ENCODE data around the gene TMEM26.
"Not testable (repeated sequence)": the region's sequence is repeated elsewhere in the genome, so short reads cannot be mapped to it uniquely, and the experiment has no call there.

Gene TMEM26

DNA sequence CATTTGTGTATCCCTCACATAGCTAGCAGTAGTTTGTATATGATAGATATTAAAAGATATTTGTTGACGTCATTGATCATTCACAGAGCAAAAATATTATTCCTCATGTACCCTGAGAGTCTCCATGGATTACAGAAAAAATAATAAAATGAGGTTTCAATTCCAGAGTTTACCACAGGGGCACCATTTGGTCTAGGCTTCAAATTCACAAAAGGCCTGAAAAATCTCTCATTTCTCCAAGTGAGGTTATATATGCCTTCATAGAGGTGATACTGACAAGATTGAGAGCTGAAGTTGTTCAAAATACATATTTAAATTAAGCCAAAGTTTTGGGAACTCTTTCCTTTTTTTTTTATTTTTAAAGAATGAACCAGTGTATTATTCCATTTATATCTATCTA, 52.7 kb downstream of the TMEM26 start:
- DNase-seq (ENCODE audit: low spot score) (no peak), FAIRE-seq (no peak)

DNA sequence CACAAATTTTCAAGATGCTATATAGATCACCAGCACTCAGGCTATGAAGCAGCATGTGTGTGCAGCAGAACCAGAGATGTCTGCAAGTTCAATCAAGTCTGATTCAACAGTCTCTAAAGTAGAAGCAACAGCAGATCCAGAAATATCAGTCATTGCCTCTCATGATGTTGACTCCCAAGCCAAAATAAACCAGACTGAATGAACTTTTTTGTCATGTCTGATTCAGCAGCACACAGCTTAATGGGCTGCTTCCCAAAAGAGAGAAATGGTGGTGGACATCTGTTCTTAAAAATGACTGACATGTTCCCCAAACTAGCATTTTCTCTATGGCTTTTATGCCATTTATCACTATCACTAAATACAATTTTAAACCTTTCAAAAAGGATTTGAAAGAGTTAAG, 53.8 kb downstream of the TMEM26 start:
- DNase-seq (ENCODE audit: low spot score) (no peak), FAIRE-seq (no peak)

DNA sequence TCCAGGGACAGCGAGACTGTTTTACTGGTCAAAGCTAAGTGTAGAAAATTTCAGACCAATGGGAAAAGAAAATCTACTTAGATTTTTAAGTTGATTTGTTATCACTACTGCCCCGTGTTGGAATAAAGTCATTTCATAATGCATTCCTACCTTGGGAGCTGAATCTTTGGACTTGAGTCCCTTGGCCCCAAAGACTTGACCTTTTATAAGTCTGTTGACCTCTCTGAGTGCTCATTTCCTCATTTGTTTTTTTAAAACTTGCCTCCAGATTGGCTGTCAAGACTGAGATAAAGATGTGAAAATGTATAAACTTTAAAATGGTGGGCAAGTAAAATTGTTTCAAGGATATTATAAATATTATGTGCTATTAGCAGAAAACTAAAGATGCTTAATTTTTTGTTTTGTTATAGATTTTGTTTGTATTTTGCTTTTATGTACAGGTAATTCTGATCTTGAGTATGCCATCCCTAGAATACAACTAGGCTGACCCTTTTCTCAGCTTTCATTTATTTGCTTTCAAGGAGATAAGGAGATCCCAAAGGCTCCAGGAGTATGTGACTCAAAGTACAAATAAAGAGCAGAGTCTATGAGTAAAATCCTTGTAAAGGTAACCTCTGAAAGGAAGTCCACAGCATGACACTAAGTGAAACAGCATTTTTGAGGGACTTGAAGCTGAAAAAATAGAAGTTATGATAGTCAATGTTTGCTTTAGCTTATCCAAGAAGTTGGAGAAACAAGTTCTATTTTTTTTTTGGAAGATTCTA, 54.6 kb downstream of the TMEM26 start:
- DNase-seq (ENCODE audit: low spot score): no peak
- FAIRE-seq: no peak

DNA sequence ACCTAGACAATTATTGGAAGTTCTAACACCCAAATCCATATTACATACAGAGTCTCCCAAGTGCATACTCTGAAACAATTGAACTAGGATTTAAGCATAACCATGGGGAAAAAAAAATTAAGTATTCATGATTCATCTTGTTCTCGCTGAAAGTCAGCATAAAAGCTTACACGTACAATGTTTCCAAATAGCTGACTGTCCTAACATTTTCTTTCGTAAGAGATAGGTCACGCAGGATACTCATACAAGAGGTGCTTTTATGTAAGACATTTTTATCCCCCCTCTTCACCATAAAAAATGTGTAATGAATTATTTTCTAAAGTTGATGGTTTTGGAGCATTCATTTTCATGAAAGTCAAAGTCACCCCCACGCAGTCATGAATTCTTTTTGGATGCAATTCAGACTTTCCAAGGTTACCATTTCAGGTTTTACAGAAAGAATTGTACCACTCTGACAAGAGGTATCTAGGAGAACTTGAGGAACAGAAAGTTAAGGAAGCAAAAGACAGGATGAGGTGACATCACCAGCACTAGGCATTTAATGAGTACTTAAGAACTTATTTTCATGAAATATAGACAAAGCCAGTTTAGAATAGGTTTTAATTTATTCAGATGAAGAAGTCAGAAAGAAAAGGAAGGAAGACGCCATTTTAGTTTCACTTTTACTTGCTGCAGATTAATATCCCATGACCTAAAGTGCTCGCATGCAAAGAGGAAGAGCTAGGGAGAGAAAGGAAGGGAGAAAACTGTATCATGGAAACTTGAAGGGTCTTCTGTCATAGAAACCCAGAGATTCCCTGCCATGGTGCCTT, 55.8 kb downstream of the TMEM26 start:
- DNase-seq (ENCODE audit: low spot score): no peak
- no peak for FAIRE-seq

DNA sequence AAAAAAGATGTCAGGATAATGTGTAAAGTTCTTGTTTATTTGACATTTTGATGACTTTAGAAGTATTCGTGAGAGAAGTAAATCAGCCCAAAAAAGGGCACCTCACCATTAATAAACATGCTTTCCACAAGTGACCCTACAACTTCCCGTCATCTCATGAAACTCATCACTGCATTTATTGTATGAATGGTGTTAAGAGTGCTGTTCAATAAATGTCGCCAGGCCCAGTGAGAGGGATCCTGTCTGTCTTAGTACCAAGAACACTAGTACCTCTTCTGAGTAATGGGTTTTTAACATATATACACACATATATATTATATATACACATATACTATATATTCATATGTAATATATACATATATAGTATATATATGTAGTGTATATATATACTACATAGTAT, 61.9 kb downstream of the TMEM26 start:
- no peak for FAIRE-seq
- DNase-seq (ENCODE audit: low spot score): no peak

DNA sequence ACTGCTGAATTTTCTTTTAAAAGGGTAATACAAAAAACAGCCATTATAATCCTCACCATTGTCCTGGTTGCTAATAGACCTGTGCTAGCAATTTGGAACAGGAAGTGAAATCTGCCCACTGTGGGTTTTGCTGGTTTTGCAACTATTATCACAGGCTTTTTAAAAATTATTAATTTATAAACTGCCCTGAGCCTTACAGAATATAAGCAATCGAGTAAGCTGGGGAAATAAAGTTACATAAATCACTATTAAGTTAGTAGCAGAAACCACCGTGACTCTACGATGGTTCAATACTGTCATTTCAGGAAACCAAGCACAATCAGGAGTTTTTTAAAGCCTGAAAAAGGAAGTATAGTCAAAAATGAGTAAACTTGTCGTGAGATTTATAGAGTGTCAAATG, 62.3 kb downstream of the TMEM26 start:
- DNase-seq (ENCODE audit: low spot score) (no peak), FAIRE-seq (no peak)

DNA sequence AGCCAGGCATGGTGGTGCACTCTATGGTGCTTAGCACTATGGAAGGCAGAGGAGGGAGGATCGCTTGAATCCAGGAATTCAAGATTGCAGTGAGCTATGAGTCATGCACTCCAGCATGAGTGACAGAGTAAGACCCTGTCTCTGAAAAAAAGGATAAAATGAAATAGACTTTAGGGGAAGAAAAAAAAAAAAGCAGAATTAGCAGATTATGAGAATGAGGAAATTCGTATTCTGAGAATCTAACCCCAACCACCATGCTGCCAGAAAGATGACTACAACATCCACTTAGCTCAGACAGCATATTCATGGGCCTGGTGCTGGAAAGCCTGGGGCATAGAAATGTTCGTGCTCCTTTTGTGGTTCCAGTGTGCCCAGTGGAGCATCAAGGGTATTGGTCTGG, 63.3 kb downstream of the TMEM26 start:
- FAIRE-seq (no peak), DNase-seq (ENCODE audit: low spot score) (no peak)

DNA sequence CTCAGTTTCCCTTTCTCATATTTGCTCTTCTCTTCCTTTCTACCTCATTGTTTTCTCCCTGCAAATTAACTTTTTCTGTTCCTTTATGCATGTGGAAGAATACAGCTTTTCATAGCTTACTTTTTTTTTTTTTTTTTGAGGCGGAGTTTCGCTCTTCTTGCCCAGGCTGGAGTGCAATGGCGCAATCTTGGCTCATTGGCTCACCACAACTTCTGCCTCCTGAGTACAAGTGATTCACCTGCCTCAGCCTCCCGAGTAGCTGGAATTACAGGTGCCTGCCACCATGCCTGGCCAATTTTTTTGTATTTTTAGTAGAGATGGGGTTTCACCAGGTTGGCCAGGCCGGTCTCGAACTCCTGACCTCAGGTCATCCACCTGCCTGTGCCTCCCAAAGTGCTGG, 64.2 kb downstream of the TMEM26 start:
- not testable (repeated sequence) for DNase-seq (ENCODE audit: low spot score); FAIRE-seq

DNA sequence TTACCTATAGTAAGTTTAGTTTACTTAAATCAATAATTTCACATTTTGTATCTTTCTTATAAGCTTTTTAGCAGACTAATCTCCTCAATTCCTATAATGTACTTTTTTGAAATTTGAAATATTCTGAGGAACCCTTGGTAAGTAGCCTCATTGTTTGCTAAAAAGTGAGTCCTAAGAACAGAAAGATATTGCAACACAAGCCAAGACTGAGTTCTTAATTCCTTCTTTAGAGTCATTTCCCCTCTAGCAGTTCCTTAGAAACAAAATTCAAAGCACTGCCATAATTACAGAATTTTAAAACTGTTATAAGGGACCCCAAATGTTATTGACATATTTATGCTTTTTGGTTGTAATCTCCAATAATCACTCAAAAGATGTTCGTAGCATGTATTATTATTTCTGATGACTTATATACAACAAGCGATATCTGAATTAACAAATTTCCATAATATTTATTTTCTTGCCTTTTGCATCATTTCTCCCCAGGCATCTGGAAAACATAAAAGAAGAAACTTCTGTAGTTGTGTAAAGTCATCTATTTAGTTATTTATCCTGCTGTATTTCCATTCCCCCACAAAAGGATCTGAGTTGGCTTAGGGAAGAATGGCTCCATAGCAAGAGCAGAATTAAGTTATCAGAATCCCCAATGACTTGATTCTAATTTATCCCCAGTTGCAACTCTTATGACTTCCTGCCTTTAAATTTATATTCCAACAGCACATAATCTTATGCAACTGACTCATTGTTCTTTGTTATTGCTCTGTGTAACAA, 67.8 kb downstream of the TMEM26 start:
- FAIRE-seq (no peak), DNase-seq (ENCODE audit: low spot score) (no peak)

DNA sequence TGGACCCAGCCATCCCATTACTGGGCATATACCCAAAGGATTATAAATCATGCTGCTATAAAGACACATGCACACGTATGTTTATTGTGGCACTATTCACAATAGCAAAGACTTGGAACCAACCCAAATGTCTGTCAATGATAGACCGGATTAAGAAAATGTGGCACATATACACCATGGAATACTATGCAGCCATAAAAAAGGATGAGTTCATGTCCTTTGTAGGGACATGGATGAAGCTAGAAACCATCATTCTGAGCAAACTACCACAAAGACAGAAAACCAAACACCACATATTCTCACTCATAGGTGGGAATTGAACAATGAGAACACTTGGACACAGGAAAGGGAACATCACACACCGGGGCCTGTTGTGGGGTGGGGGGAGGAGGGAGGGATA, 72.0 kb downstream of the TMEM26 start:
- DNase-seq (ENCODE audit: low spot score): not testable (repeated sequence)

DNA sequence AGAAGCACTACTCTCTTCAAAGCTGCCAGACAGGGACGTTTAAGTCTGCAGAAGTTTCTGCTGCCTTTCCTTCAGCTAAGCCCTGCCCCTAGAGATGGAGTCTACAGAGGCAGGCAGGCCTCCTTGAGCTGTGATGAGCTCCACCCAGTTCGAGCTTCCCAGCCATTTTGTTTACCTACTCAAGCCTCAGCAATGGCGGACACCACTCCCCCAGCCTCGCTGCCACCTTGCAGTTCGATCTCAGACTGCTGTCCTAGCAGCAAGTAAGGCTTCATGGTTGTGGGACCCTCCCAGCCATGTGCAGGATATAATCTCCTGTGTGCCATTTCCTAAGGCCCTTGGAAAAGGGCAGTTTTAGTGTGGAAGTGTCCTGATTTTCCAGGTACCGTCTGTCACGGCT, 74.3 kb downstream of the TMEM26 start:
- FAIRE-seq: no peak

More for the DNA sequence above, 72.0 kb downstream of the TMEM26 start:
- not testable (repeated sequence) for FAIRE-seq

DNA sequence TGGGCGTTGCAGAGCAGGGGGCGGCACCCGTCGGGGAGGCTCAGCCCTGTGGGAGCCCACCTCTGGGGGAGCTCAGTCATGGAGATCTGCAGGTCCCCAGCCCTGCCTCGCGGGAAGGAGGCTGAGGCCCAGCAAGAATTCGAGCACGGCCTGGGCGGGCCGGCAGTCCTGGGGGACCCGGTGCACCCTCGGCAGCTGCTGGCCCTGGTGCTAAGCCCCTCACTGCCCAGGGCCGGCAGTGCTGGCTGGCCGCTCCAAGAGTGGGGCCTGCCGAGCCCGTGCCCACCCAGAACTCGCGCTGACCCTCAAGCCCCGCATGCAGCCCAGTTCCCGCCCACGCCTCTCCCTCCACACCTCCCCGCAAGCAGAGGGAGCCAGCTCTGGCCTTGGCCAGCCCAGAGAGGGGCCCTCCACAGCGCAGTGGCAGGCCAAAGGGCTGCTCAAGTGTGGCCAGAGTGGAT, 76.2 kb downstream of the TMEM26 start:
- FAIRE-seq: no peak
- no peak for DNase-seq (ENCODE audit: low spot score)

More for the DNA sequence above, 74.3 kb downstream of the TMEM26 start:
- DNase-seq (ENCODE audit: low spot score): no peak

DNA sequence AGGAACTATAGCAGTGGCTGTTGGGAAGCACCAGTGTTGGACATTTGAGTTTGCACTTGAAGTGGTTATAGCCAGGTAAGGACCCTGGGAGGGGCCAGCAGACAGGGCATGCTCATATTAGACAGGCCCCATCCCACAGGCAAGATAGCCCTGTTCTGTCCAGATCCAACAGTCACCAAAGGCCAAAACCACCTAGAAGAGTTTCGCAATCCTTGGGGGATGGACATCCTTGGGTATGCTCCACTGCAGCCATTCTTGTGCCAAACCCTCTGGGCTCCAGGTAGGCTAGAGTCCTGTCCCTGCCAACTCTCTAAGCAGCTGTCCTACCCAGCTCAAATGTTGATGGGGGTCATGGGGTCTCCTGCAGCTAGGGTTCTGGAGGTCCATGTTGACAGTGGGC, 76.8 kb downstream of the TMEM26 start:
- no peak for DNase-seq (ENCODE audit: low spot score)
- FAIRE-seq: no peak

DNA sequence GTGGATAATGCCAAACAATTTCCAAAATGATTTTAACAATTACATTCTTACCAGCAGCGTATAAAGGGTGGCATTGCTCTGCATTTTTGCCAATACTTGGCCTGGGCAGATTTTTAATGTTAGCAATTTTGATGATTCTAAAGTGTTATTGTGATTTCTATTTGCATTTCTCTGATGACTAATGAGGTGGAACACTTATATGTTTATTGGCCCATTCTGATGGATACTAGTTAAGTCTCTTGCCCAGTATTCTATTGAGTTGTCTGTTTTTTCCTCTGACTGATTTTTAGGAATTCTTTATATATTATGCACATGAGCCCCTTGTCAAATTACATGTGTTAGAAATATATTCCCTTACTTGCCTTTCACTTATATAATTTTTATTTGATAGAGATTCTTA, 86.8 kb downstream of the TMEM26 start:
- DNase-seq (ENCODE audit: low spot score): no peak
- FAIRE-seq: no peak

DNA sequence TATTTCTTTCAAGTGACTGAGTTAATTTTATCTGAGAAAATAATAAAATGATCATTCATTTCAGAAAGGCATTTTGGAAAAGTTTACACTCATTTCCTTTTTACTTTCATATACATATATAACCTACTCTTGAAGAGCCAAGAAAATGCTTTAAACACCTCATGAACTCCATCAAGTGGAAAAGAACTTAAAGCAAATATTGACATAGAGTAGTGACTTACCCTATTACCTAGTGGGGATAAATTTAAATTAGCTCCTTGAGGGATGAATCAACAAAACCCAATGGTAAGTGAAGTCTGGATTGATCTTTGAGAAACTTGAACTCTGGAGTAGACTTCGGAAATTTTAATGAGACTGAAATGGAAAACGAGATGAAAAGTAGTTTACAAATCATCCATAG, 88.6 kb downstream of the TMEM26 start:
- FAIRE-seq (no peak), DNase-seq (ENCODE audit: low spot score) (no peak)

DNA sequence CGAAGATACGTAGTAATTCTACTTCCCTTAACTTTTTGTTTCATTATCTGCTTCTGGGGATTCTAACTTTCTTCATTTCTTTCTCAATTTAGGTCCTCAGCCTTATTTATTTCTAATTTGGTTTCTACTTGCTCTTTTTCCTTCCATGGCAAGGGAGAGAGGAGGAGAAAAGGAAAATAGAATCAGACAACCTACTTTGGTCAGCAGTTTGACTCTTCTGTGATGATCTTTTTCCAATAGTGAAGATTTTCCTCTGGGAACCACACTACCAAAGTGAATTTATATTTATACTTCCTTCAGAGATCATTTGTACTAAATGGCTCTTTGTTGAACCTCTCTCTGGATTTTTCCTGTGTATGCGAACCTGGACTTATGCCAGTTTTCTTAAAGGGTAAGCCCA, 90.2 kb downstream of the TMEM26 start:
- DNase-seq (ENCODE audit: low spot score): no peak
- no peak for FAIRE-seq

DNA sequence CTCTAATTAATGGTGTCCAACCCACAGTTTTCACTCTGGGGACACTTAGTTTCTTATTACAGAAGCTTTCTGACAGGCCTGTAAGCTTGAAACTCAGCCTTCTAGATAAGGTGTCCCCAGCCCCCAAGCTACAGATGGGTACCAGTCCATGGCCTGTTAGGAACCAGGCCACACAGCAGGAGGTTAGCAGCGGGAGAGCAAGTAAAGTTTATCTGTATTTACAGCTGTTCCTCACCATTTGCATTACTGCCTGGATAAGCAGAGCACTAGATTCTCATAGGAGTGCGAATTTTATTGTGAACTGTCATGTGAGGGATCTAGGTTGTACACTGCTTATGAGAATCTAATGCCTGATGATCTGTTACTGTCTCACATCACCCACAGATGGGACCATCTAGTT, 93.7 kb downstream of the TMEM26 start:
- no peak for DNase-seq (ENCODE audit: low spot score)
- FAIRE-seq: no peak

DNA sequence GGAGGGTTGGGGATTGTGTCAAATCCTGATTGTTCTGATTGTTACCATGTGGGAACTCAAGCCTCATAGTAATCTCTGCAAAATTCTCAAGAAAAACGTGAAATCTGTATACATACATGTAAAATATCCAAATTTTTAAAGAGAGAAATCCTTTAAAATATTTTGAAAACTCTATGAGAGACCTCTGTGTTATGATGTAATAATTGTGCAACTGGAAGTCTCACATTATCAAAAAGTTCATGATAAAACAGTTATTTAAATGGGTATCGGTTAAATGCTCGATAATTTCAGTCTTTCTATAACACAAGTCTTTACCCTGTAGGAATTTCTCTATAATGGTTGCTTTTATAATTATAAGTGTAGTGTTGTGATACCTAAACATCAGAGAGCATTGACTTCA, 95.5 kb downstream of the TMEM26 start:
- DNase-seq (ENCODE audit: low spot score) (no peak), FAIRE-seq (no peak)
